ENCODE results near the gene FAM241A.
"Not testable (repeated sequence)": the region's sequence is repeated elsewhere in the genome, so short reads cannot be mapped to it uniquely, and the experiment has no call there.

Gene FAM241A

DNA sequence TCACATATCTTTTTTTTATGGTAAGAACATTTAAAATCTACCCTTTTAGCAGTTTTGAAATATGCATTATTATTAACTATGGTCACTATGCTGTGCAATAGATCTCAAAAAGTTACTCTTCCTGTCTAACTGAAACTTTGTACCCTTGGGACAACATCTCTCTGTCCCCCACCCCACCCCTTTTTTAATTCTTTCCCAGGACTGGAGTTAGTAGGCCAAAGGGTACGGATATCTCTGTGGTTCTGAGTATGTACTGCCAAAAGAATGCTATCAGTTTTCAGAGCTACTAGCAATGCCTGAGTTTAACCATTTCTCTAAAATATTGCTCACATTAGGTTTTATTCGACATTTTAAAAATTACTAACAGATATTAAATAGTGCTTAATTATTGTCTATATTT lies 4.7 kb upstream of the FAM241A start:
- DNase-seq = no peak

DNA sequence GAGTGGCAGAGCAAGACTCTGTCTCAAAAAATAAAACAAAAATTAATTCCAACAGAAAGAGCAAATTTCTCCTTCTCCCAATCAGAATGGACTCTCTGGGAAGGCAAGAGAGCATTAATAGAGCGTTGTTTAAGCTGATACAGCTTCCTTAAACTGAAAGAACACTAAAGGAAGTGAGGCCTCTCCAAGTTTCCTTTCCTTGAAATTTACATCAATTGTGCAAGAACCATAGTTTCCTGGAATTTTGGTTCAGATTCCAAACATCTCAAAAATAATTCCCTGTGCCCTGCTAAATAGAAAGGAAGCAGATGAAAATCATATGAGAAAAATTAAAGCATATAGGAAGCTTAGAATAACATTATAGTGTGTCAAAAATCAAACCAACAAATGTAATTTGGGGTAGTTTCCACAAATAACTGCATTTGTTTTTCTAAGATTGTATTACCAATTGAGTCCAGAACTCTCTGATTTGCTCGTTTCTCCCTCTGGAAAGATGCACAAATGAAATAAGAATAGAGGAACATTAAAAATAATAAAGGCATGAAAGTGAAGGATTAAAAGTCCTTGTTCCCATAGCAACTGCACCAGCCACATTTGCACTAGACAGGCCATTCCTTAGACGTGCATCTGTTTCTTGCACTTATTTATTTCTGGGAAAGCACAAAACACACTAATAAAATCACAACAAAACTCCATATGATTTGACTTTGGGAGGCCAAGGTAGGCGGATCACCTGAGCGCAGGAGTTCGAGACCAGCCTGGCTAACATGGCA lies 3.7 kb upstream of the FAM241A start:
- DNase-seq = no peak

DNA sequence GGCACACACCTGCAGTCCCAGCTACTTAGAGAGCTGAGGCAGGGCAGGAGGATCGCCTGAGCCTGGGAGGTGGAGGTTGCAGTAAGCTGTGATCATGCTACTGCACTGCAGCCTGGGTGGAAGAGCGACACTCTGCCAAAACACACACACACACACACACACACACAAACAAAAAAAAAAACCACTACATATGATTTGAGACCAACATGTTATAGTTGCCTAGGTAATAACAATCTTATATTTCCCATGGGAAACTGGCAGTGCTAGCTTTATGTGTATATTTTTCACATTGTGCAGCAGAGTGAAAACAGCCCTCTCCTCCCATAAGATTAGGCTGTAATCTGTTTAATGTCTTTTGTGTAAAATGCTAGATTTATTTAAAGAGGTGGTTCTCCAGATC lies 3.1 kb upstream of the FAM241A start:
- DNase-seq = no peak

DNA sequence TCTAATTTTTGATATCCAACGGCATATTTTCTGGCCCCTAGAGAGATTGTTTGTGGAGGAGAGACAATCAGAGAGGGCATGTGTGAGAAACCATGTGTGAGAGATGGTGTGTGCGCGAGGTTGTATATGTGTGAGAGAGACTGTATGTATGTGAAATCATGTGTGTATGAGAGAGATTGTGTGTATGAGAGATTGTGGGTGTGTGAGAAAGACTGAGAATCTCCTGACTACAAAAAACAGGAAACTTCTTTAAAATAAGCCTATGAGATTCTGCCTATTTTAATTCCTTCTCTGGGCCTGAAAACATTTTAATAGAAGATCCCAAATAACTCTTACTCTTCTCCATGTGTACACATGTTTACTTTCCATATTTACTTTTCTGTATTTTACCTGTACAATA lies 1.5 kb upstream of the FAM241A start:
- DNase-seq = no peak

DNA sequence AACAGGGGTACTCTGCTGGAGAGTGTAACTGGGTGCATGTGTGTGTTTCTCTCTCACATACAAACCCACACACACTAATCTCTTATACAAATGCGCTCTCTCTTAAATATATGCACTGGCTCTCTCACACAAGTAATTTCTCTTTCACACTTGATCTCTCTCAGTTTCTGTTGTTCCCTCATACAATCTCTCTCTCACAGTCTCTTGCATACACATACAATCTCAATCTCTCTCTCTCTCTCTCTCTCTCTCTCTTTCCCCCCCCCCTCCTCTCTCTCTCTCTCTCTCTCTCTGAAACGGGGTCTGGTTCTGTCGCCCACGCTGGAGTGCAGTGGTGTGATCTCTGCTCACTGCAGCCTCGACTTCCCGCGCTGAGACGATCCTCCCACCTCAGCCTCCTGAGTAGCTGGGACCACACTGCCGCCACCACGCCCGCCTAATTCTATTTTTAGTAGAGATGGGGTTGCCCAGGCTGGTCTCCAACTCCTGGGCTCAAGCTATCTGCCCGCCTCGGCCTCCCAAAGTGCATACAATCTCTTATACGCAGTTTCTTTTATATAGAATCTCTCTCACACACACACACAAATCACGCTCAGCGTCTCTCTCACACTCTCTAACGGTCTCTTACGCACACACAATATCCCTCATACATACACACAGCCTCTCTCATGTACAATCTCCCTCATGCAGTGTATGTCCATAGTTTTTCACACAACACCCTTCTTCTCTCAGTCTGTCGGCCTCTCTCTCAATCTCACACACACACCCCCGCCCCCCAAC lies 518 bp upstream of the FAM241A start:
- no peak for DNase-seq

DNA sequence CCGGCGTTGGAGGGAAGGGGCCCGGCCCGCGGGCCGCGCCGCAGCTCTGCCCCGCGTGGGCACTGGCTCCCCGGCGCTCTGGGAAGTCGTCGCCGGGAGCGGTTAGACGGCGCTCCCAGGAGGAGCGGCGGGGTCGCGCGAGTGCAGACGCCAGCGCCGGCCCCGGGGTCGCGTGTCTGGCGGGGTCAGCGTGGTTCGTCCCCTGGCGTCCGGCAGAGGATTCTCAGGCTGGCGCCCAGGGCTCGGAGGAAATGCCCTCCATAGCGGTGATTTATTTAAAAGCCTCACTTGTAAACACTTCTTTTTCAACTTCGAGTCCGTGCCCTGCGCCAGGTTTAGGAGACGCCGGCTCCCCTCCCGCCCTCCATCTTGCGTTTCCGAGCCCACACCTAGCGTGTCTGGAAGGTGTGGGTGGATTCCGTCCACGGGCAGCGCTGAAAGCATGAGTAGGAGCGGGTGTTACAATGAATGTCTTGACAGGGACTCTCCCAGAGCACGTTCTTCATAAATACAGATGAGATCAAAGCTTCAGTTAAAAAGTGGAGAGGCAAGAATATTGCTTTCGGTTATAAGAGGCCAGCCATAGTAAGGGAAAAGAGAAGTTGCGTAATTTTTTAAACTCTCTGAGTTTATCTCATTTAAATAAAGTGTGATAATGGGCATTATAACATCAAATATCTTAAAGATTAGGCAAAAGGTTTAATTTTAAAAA lies 692 bp downstream of the FAM241A start:
- no peak for DNase-seq

DNA sequence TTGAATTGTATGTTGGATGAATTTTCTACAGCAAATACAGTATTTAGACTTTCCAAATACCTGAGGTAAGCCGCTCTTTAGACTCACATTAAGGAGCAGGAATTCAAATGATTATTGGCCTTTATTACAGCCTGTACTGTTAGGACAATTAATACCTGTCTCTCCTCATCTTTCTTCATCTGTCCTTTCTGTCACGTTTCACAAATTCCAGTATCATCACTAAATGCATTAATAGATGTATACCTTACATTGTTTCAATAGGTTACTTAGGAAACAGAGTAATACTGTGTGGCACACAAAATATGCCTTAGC lies 1.2 kb downstream of the FAM241A start:
- no peak for DNase-seq

DNA sequence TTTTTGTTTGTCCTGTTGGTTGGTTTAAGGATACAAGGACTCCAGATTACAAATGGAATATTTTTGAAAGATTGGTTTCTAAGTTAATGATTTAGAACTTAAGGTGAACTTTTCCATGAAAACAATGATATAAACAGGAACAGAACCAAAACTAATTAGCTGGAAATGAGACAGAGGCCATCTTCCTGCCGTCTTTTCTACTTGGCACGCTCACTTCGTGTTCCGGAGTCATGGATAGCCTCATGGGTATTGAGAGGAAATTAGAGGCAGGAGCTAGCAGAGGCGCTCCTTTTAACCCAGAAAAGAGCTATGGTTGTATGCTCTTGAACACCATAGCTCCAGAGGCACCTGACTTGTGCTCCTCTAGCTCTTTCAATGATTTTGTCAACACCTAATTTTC lies 2.4 kb downstream of the FAM241A start:
- DNase-seq = no peak

DNA sequence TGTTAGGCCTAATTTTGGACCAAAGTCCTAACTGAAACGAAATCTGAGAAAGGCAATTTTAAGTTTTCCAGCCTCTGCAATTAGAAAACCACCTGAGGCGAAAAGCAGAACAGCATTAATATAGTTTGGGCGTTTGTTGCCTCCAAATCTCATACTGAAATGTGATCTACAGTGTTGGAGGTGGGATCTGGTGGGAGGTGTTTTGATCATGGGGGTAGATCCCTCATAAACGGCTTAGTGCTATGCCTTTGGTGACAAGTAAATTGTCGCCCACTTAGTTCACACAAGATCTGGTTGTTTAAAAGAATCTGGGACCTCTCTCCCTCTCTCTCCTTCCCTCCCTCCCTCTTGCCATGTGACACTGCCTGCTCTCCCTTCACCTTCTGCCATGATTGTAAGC lies 5.7 kb downstream of the FAM241A start:
- no peak for DNase-seq

DNA sequence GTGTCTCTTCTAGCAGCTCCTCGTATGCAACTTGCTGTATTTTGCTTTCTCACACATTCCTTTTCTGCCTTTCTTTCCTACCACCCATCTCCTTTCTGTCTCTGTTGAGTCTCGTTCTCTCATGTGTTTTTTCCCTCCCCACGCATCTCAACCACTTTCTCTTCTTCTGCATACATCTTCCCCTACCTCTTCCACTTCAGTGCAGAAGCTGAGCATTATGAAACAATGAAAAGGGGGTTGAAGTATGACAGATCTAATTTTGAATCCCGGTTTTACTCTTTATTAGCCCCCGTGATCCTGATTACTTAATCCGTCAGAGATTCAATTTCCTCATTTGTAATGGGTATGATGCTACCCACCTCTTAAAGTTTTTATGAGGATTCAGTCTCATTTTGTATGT lies 7.3 kb downstream of the FAM241A start:
- DNase-seq = no peak

DNA sequence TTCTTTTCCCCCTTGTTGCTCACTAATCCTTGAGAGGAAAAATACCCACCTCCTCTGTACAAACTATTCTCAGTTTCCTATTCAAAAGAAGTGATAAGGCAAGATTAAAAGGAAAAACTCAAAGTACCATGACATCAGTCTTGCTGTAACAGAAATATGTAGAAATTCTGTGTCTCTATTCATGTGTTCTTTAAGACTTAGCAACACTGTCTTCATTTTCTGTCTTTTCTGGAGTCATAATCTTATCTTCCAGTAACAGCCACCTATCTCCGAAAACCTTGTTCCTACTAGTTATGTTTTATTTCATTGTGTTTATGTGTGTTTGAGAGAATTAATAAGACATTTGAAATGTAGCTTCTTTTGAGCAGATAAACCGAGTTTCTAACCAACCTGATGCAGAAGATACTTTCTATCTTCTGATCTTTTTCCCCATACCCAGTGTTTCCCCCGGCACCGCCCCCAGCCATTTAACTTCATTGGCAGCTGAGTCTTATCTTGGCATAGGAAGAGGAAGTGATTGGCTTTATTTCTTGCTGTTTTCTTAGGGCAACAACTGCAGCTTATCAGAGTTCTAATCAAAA lies 8.0 kb downstream of the FAM241A start:
- DNase-seq = no peak

DNA sequence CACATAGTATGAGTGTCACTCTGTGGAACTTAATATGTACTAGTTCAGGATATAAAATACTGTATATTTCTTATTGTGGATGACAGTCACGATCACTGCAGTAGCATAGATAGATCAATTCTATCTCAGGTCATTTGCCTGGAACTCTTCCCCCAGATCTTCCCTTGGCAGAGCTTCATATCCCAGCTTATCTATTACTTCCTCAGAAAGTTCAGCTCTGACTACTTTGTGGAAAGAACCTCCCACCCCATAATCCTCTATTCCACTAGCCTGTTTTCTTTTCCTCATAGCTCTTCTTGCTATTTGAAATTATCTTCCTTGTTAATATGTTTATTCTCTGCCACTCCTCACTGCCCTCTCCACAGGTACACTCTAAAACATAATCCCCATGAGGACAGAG lies 10.9 kb downstream of the FAM241A start:
- no peak for DNase-seq

DNA sequence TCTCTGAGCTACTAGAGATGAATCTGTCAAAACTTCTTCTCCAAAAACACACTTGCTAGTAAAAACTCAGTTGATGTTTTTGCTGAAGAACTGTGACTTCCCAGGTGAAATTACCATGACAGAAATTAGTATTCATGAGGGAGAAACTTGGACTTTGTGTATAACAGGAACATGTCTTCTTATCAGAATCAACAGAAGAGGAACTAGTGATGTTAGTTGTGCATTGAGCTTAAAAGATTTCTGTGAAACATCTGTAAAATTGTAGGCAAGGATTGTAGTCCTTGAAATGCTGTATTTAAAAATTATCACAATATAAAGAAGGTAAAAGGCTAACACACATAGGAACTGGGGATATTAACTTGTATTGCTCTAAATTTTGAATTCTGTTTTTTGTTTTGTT lies 11.3 kb downstream of the FAM241A start:
- DNase-seq = no peak

DNA sequence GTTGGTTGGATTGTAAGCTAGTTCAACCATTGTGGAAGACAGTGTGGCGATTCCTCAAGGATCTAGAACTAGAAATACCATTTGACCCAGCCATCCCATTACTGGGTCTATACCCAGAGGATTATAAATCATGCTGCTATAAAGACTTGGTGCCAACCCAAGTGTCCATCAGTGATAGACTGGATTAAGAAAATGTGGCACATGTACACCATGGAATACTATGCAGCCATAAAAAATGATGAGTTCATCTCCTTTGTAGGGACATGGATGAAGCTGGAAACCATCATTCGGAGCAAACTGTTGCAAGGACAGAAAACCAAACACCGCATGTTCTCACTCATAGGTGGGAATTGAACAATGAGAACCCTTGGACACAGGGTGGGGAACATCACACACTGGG lies 18.5 kb downstream of the FAM241A start:
- DNase-seq = not testable (repeated sequence)

DNA sequence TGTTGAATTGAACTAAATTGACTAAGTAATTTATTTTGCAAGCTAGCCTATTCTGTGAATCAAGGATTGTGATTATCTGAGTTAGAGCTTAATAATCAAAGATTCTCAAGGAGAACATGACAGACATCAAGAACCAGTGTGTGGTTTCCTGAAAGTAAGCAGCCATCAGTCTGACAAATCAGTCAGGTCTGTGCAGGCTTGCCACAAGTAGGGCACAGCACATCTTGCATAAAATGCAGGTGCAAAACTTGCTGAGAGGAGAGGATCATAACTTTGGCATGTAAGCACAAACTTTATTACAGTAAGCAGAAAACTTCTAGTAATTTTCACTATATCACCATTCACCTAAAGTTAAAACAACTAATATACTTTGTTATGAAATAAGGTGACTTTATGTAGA lies 22.5 kb downstream of the FAM241A start:
- DNase-seq = no peak

DNA sequence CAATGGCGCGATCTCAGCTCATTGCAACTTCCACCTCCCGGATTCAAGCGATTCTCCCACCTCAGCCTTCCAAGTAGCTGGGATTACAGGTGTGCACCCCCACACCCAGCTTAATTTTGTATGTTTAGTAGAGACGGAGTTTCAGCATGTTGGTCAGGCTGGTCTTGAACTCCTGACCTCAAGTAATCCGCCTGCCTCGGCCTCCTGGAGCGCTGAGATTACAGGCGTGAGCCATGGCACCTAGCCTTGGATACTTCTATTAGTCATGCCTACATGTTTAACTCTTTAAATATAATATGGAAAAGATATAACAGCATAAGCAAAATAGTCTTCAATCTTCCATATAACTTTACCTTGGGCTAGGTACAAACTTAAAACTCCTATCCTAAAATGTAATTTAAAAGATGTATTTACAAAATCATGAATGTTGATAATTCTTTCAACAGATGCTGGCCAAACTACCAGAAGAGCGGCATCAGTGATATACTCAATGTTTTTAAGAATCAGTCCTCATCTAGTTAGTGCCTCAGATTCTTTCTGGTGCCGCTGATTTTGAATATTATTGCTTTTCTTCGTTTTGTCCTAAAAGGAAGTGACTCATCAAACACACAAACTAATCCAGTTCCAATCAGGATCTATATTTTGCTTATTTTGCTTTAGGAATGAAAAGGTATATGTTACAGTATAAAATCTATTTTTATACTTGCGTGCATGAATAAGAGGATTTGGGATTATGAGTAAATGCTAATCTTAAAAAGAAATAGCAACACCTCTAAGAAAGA lies 23.7 kb downstream of the FAM241A start:
- DNase-seq = no peak

DNA sequence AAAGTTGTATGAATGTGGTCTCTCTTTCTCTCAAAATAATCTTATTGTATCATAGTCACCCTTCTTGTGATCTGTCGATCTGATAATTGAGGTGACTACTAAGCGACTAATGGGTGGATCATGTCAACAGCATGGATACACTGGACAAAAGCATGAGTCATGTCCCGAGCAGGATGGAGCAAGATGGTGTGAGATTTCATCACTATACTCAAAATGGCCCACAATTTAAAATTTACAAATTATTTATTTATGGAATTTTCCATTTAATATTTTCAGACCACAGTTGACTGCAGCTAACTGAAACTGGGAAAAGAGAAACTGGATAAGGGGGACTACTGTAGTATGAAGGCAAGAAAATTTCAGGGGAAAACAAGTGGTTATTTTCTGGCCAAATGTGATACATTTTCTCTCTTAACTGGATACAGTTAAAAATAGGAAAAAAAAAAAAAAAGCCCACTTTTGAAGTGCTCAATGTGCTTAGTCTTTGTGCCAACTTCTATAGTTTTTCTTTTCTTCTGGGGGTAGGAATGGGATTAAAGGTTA lies 25.3 kb downstream of the FAM241A start:
- no peak for DNase-seq

DNA sequence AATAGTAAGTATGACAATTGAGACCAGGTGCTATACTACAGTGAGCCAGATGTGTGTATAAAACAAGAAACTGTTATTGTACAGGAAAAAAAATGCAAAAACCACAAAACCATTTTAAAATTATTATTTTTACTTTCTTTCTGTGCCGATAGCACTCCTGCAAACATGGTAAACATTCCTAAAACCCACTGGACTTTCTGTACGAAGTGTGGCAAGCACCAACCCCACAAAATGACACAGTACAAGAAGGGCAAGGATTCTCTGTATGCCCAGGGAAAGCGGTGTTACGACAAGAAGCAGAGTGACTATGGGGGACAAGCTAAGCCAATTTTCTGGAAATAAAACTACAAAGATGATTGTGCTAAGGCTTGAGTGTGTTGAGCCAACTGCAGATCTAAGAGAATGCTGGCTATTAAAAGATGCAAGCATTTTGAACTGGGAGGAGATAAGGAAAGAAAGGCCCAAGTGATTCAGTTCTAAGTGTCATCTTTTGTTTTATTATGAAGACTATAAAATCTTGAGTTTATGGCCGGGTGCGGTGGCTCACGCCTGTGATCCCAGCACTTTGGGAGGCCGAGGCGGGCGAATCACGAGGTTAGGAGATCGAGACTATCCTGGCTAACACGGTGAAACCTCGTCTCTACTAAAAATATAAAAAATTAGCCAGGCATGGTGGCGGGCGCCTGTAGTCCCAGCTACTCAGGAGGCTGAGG lies 26.0 kb downstream of the FAM241A start:
- DNase-seq = not testable (repeated sequence)

DNA sequence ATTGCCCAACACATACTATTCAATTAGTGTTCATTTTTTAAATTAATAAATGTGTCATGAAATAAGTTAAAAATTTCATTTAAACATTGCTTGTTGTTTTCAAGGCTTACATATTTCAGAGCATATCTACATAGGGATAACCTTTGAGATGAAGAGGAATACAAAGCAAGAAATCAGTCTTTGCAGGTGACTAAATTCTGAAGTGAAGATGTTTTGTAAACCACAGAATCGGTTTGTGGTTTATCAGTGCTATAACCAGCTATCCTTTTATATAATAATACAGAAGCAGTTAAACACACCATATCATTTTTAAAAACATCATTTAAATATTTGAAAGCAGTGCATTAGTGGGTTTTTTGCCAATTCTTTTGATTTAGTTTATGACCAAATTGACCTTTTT lies 26.9 kb downstream of the FAM241A start:
- DNase-seq = no peak

DNA sequence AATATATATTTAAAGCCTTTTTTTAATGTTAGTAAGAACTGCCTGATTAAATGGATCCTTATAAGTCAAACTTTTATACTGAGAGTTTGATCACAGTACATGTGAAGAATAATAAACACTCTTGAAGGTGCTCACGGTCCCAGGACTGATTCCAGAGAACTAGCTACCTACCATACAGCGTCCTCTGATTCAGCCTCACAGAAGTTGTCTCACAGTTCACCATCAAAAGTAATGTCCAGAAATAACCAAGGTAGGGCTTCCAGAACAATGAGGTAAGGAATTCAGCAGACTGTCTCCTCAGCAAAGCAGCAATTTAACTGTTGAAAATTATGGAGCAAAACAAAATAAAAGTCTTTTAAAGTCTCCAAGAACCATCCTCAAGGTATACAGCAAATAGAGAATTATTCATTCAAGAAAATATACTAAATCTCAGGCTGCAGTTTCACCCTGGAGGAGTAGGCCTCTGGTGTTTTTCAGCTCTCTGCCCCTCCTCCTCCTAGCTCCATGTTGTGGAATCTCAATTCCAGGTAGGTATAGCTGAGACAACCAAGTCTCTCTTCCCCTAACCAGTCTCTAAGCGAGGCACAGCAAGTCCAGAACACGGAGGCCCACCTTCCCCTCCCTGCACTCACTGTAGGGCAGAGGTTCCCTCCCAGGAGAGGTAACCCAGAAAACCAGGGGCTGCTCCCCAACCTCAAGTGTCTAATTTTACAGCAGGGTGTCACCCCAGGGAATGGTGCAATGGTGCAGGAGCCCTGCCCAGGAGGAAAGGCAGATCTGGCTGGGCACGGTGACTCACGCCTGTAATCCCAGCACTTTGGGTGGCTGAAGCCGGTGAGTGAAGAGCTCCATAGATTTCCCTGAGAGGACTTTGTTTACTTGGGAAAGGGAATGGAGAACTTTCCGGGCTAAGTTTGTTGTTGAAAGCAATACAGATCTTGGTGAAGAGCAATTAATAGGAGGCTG lies 28.6 kb downstream of the FAM241A start:
- DNase-seq = no peak

DNA sequence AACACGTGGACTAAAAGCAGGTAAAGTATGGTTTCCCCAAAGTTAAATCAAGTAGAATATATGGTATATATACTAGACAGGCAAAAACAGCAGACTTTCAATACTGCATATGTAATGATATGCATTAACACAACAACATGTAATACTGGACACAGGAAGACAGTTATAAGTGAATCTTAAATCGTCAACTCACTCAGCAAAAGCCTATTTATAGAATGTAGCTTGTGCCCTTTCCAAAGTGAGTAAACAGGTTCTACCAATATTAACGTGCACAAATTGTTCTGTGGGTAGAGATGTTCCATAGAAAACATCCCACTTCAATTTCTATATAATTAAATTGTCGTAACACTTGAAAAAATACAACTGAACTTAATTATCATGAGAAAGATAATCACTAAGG lies 30.6 kb downstream of the FAM241A start:
- no peak for DNase-seq

Data from DMS 273 treated with DMSO at 0.1 percent for 48 hours (cell line).